Thyroid gland (tissue), 4 donors: ENCODE data around the gene LAMA2. TPM values are rescaled to one million over a fixed set of nuclear protein-coding genes. Genes with fewer than 3 reads are reported as not detected.

Source experiments
- DNase-seq, 2 donors: peaks; one replicate each; pipeline ENCODE4 v3.0.0-alpha.2; 2019
- H3K27ac ChIP-seq, 3 donors: fragments of 200-600 bp; sonication (generic); 1 replicate in 2 of 3; 2 replicates in 1 of 3; pipeline ENCODE4 v1.5.1; 2016 to 2019; ENCODE audit warnings: mild to moderate bottlenecking in 1 of 3, moderate library complexity in 1 of 3
- H3K27me3 ChIP-seq: fragments of 200-600 bp; sonication (generic); one replicate; pipeline ENCODE4 v1.5.1; 2019
- H3K36me3 ChIP-seq, 2 donors: fragments of 200-600 bp; sonication (generic); one replicate each; pipeline ENCODE4 v1.5.1; 2016 to 2019
- H3K4me1 ChIP-seq, 2 donors: fragments of 200-600 bp; sonication (generic); one replicate each; pipeline ENCODE4 v1.5.1; 2017 to 2019
- H3K4me3 ChIP-seq, 3 donors: fragments of 200-600 bp; sonication (generic); replicated peaks in 1 of 3; 1 replicate in 2 of 3; 2 replicates in 1 of 3; pipeline ENCODE4 v1.5.1; 2016; ENCODE audit warnings: mild to moderate bottlenecking in 1 of 3
- H3K9me3 ChIP-seq: fragments of 200-600 bp; sonication (generic); one replicate; pipeline ENCODE4 v1.5.1; 2017
- CTCF ChIP-seq, 6 experiments: fragments of 200-600 bp in 3 of 6; fragments of 450-650 bp in 3 of 6; sonication (generic) in 3 of 6; IDR thresholded peaks; one replicate each; pipeline ENCODE4 v1.5.1; 2016 to 2019; ENCODE audit warnings: antibody characterized with exemption in 6 of 6, mild to moderate bottlenecking in 2 of 6, inconsistent platforms in 1 of 6, moderate library complexity in 1 of 6
- POLR2A ChIP-seq, 2 donors: fragments of 450-650 bp; IDR thresholded peaks; one replicate each; pipeline ENCODE4 v1.6.1; 2017; ENCODE audit warnings: antibody characterized with exemption in 2 of 2, mild to moderate bottlenecking in 2 of 2, moderate library complexity in 1 of 2
- WGBS, 2 donors: methylation state at CpG; one replicate each; pipeline ENCODE4 v1.1.5; 2017; 5-methylcytosine and 5-hydroxymethylcytosine counted together
- intact Hi-C: fragments of 100-400 bp; cut with DNase I; formaldehyde crosslinking; loops from one replicate; pipeline ENCODE4 v1.15.1; 2023
- total RNA-seq, 4 donors: library from RNA; depleted of rRNA; stranded (reverse); fragments of >200 nt; gene quantifications; one replicate each; pipeline ENCODE4 v1.2.3, GENCODE V29; 2016

Gene LAMA2
- total RNA-seq, 4 donors from 2014 or later: 41.4 to 117 (median 78.9) TPM

- WGBS, 2 donors: 56 to 61% methylated on average over 2 of the region's 2 CpGs
- TF ChIP-seq CTCF (IDR thresholded peaks at IDR 0.05) (no peak), POLR2A (IDR thresholded peaks at IDR 0.05) (no peak)
- intact Hi-C loops: no loop called here
- Histone ChIP-seq H3K27me3 (no peaks in the 10 kb centered on the region), H3K36me3 (no peaks in the 10 kb centered on the region), H3K9me3 (no peaks in the 10 kb centered on the region), H3K4me3 (no peak overlapping the region), H3K27ac (no peak overlapping the region), H3K4me1 (no peaks in the 10 kb centered on the region)
- DNase-seq: no peak
Measured at GRCh38 chr6:128963561-128963960, 80.6 kb downstream of the LAMA2 start.

GRCh38 chr6:128964233-128964755 lies 81.4 kb downstream of the LAMA2 start:
- WGBS, 2 donors: 39 to 49% methylated on average over 1 of the region's 1 CpG
- TF ChIP-seq CTCF (IDR thresholded peaks at IDR 0.05) (no peak), POLR2A (IDR thresholded peaks at IDR 0.05) (no peak)
- no peak for DNase-seq
- intact Hi-C loops: no loop called here
- no peaks in the 10 kb centered on the region for H3K4me1 ChIP-seq
- H3K27me3 ChIP-seq: no peaks in the 10 kb centered on the region
- no peak overlapping the region for H3K27ac ChIP-seq
- no peaks in the 10 kb centered on the region for H3K36me3 ChIP-seq
- H3K4me3 ChIP-seq: no peak overlapping the region
- no peaks in the 10 kb centered on the region for H3K9me3 ChIP-seq

GRCh38 chr6:128964771-128965170 lies 81.8 kb downstream of the LAMA2 start:
- no peaks in the 10 kb centered on the region for H3K27me3 ChIP-seq
- no peak overlapping the region for H3K4me3 ChIP-seq
- no peaks in the 10 kb centered on the region for H3K4me1 ChIP-seq
- TF ChIP-seq POLR2A (IDR thresholded peaks at IDR 0.05) (no peak), CTCF (IDR thresholded peaks at IDR 0.05) (no peak)
- H3K9me3 ChIP-seq: no peaks in the 10 kb centered on the region
- DNase-seq: no peak
- no peak overlapping the region for H3K27ac ChIP-seq
- intact Hi-C loops: no loop called here
- no peaks in the 10 kb centered on the region for H3K36me3 ChIP-seq

- intact Hi-C loops: no loop called here
- Histone ChIP-seq H3K9me3 (no peaks in the 10 kb centered on the region), H3K4me3 (no peak overlapping the region), H3K36me3 (no peaks in the 10 kb centered on the region), H3K27me3 (no peaks in the 10 kb centered on the region), H3K27ac (no peak overlapping the region), H3K4me1 (no peaks in the 10 kb centered on the region)
- TF ChIP-seq CTCF (IDR thresholded peaks at IDR 0.05) (no peak), POLR2A (IDR thresholded peaks at IDR 0.05) (no peak)
- DNase-seq: no peak
- WGBS, 2 donors: 71 to 76% methylated on average over 1 of the region's 1 CpG
Measured at GRCh38 chr6:128966934-128967333, 84.0 kb downstream of the LAMA2 start.

- Histone ChIP-seq H3K9me3 (no peaks in the 10 kb centered on the region), H3K27me3 (no peaks in the 10 kb centered on the region), H3K4me3 (no peak overlapping the region), H3K27ac (no peak overlapping the region), H3K4me1 (no peaks in the 10 kb centered on the region), H3K36me3 (no peaks in the 10 kb centered on the region)
- 59 to 62% methylated on average over 2 of the region's 2 CpGs for WGBS, 2 donors
- intact Hi-C loops: no loop called here
- TF ChIP-seq CTCF (IDR thresholded peaks at IDR 0.05): no peak
- no peak for TF ChIP-seq POLR2A (IDR thresholded peaks at IDR 0.05)
- DNase-seq: no peak
Measured at GRCh38 chr6:128979071-128979470, 96.1 kb downstream of the LAMA2 start.
